Lung microvascular endothelial cell (primary cell): ENCODE results near the gene NUAK1. TPM values are rescaled to one million over a fixed set of nuclear protein-coding genes. Genes with fewer than 3 reads are reported as not detected.

ENCODE experiments used
- DNase-seq, 2 donors: peaks; one replicate each; pipeline versions ENCODE4 v3.0.0 to v3.0.0-alpha.2; 2010; ENCODE audit warnings: low read depth in 2 of 2
- total RNA-seq: library from RNA; depleted of rRNA; stranded (reverse); fragments of >200 nt; gene quantifications from 2 replicates; pipeline ENCODE4 v1.2.1, GENCODE V29; 2014

The NUAK1 gene
- total RNA-seq, 1 donor from 2014 or later = 32.5 TPM

GRCh38 chr12:106131676-106132075, 7.1 kb downstream of the NUAK1 start:
- DNase-seq = peak; percentile 43 to 64

- DNase-seq = no peak
These were observed 8.2 kb downstream of the NUAK1 start for GRCh38 chr12:106130474-106131113.

GRCh38 chr12:106128585-106129328, 10.0 kb downstream of the NUAK1 start:
- no peak for DNase-seq

GRCh38 chr12:106127338-106128126, 11.2 kb downstream of the NUAK1 start:
- DNase-seq = no peak

GRCh38 chr12:106126441-106127337, 12.1 kb downstream of the NUAK1 start:
- peak in 1 of 2 donors; percentile 65 for DNase-seq

- no peak for DNase-seq
These were observed 13.2 kb downstream of the NUAK1 start for GRCh38 chr12:106125351-106126095.

GRCh38 chr12:106123551-106124081, 15.1 kb downstream of the NUAK1 start:
- DNase-seq = no peak

GRCh38 chr12:106123110-106123509, 15.6 kb downstream of the NUAK1 start:
- DNase-seq = no peak

- no peak for DNase-seq
These were observed 16.8 kb downstream of the NUAK1 start for GRCh38 chr12:106122004-106122403.

GRCh38 chr12:106120519-106121105, 18.1 kb downstream of the NUAK1 start:
- DNase-seq = no peak

GRCh38 chr12:106119301-106119700, 19.5 kb downstream of the NUAK1 start:
- no peak for DNase-seq

- DNase-seq = no peak
These were observed 20.2 kb downstream of the NUAK1 start for GRCh38 chr12:106118381-106119130.

- no peak for DNase-seq
These were observed 23.3 kb downstream of the NUAK1 start for GRCh38 chr12:106115440-106115839.

GRCh38 chr12:106114447-106115068, 24.2 kb downstream of the NUAK1 start:
- no peak for DNase-seq

GRCh38 chr12:106113824-106114446, 24.8 kb downstream of the NUAK1 start:
- DNase-seq = no peak

- peak; percentile 53 to 64 for DNase-seq
These were observed 25.3 kb downstream of the NUAK1 start for GRCh38 chr12:106113446-106113823.

- peak in 1 of 2 donors; percentile 58 for DNase-seq
These were observed 25.7 kb downstream of the NUAK1 start for GRCh38 chr12:106113042-106113441.

GRCh38 chr12:106112145-106112821, 26.5 kb downstream of the NUAK1 start:
- DNase-seq = no peak
